Measurements from ENCODE around the gene PRR29. TPM values are rescaled to one million over a fixed set of nuclear protein-coding genes. Genes with fewer than 3 reads are reported as not detected.
A peak's percentile ranks its signal among the peaks of the same experiment; 100 is the strongest.
"Not testable (repeated sequence)": the region's sequence is repeated elsewhere in the genome, so short reads cannot be mapped to it uniquely, and the experiment has no call there.

PRR29 gene
- total RNA-seq, 1 experiment from 2014 or later, result 0.10 TPM

GRCh38 chr17:64009571-64010402 lies 11.6 kb downstream of the PRR29 start:
- DNase-seq (ENCODE audit: low spot score), result no peak

- DNase-seq (ENCODE audit: low spot score), result no peak
Observed at GRCh38 chr17:64015447-64015846, 17.3 kb downstream of the PRR29 start.

GRCh38 chr17:64016231-64016784 lies 18.2 kb downstream of the PRR29 start:
- DNase-seq (ENCODE audit: low spot score), result no peak

- DNase-seq (ENCODE audit: low spot score), result no peak
Observed at GRCh38 chr17:64016974-64017373, 18.8 kb downstream of the PRR29 start.

- DNase-seq (ENCODE audit: low spot score), result no peak
Observed at GRCh38 chr17:64017381-64017980, 19.3 kb downstream of the PRR29 start.

- DNase-seq (ENCODE audit: low spot score), result not testable (repeated sequence)
Observed at GRCh38 chr17:64019551-64019961, 21.4 kb downstream of the PRR29 start.

GRCh38 chr17:64020056-64020766 lies 22.1 kb downstream of the PRR29 start, which contains the start of gene ICAM2:
Gene ICAM2 (minus strand): TSS chr17:64020633. CDS start chr17:64006691, 13,942 bp downstream.
- no peak for DNase-seq (ENCODE audit: low spot score)

GRCh38 chr17:64022611-64023063 lies 24.5 kb downstream of the PRR29 start:
- DNase-seq (ENCODE audit: low spot score), result no peak

GRCh38 chr17:64024215-64024654 lies 26.1 kb downstream of the PRR29 start:
- no peak for DNase-seq (ENCODE audit: low spot score)

- DNase-seq (ENCODE audit: low spot score), result no peak
Observed at GRCh38 chr17:64024781-64025731, 26.9 kb downstream of the PRR29 start.

GRCh38 chr17:64025732-64026294 lies 27.7 kb downstream of the PRR29 start:
- peak; percentile 84 for DNase-seq (ENCODE audit: low spot score)

GRCh38 chr17:64028874-64029464 lies 30.8 kb downstream of the PRR29 start:
- peak; percentile 73 for DNase-seq (ENCODE audit: low spot score)

- no peak for DNase-seq (ENCODE audit: low spot score)
Observed at GRCh38 chr17:64032081-64032480, 33.9 kb downstream of the PRR29 start.

- peak; percentile 33 for DNase-seq (ENCODE audit: low spot score)
Observed at GRCh38 chr17:64036198-64036922, 38.2 kb downstream of the PRR29 start.

- no peak for DNase-seq (ENCODE audit: low spot score)
Observed at GRCh38 chr17:64037180-64037579, 39.0 kb downstream of the PRR29 start.

- no peak for DNase-seq (ENCODE audit: low spot score)
Observed at GRCh38 chr17:64037802-64038201, 39.7 kb downstream of the PRR29 start.

GRCh38 chr17:64038331-64039105 lies 40.4 kb downstream of the PRR29 start:
- DNase-seq (ENCODE audit: low spot score), result no peak

GRCh38 chr17:64039106-64039400 lies 40.9 kb downstream of the PRR29 start:
- no peak for DNase-seq (ENCODE audit: low spot score)

GRCh38 chr17:64040206-64040605 lies 42.1 kb downstream of the PRR29 start:
- DNase-seq (ENCODE audit: low spot score), result no peak
